ENCODE results near the gene CSNK2A2. TPM values are rescaled to one million over a fixed set of nuclear protein-coding genes. Genes with fewer than 3 reads are reported as not detected.

CSNK2A2 gene
- total and polyA plus RNA-seq, 2 donors (not counting 3 experiments of a cell fraction or from before 2014, with no cell fraction given), result 43.3 to 125 TPM

DNA sequence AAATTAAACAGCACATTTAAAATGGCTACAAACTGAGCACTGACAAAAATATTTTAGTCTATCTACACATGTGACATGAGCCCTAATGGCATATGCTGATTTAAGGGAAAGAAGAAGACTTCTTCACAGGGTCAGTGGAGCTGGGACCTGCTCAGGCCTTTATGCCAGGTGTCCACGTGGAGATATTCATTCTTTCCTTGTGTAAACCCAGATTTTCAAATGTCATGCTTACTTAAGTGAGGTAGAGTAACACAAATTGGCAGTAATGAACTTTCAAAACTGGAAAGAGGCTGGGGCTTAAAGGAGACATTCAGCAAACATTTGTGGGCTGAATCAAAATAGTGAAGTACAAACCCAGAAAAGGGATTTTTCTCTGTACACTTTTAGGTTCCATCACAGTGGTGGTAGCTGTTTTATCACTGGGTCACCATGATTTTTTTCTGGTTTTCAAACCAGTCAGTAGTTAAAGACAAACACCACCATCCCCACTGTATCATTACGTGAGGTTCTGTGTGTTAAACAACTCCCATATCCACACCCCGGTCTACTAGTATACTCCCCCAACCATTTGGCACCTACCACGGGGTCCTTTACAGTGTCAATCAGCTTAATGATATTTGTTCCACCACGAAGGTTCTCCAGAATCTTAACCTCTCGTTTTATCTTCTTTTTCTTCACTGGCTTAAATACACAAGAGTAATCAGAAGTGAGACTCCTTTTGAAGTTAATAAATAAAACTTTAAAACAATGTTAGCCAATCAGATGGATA, 11.5 kb downstream of the CSNK2A2 start:
- peaks cover 29 to 36% of the 10 kb centered on the region in 2 experiments for H3K36me3 ChIP-seq (ENCODE audit: control insufficient read depth in 2 of 2, extremely low read depth in 1 of 2, insufficient read depth in 2 of 2, low read length in 2 of 2)

More for the DNA sequence above, 11.5 kb downstream of the CSNK2A2 start:
- BruUV-seq (replicated peaks), result no TSS peak
- Histone ChIP-seq H3K27me3 (ENCODE audit: control insufficient read depth in 2 of 2, insufficient read depth in 2 of 2, low read length in 2 of 2) (no peaks in the 10 kb centered on the region), H3K4me3 (replicated peaks in 1 of 3; ENCODE audit: insufficient read depth in 1 of 3, low read depth in 1 of 3, low read length in 3 of 3) (no peak overlapping the region), H3K9me1 (replicated peaks; ENCODE audit: control insufficient read depth, extremely low read depth, insufficient read depth, low read length) (no peaks in the 10 kb centered on the region), H3K4me1 (ENCODE audit: control insufficient read depth, extremely low read depth, insufficient read depth, low read length) (peaks cover 14% of the 10 kb centered on the region), H2AFZ (ENCODE audit: low read depth, low read length) (no peak overlapping the region), H4K20me1 (replicated peaks; ENCODE audit: control insufficient read depth, extremely low read depth, insufficient read depth, low read length) (no peaks in the 10 kb centered on the region), H3K27ac (ENCODE audit: insufficient read depth, low read depth, low read length) (no peak overlapping the region), H3K9ac (replicated peaks; ENCODE audit: extremely low read depth, insufficient read depth, low read length) (no peak overlapping the region), H3K9me3 (replicated peaks; ENCODE audit: control insufficient read depth, insufficient read depth, low read length) (no peaks in the 10 kb centered on the region), H3K79me2 (ENCODE audit: control insufficient read depth, insufficient read depth, low read length) (peaks cover 30% of the 10 kb centered on the region), H3K4me2 (ENCODE audit: insufficient read depth, low read length) (no peak overlapping the region)
- TF ChIP-seq FOS (IDR thresholded peaks at IDR 0.05; ENCODE audit: borderline replicate concordance, insufficient read depth, low read length), result no peak
- TF ChIP-seq, protein P1, sequence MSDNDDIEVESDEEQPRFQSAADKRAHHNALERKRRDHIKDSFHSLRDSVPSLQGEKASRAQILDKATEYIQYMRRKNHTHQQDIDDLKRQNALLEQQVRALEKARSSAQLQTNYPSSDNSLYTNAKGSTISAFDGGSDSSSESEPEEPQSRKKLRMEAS (IDR thresholded peaks at IDR 0.05; ENCODE audit: insufficient read depth, insufficient read length), result no peak
- TF ChIP-seq GATA2 (IDR thresholded peaks at IDR 0.05; ENCODE audit: insufficient read depth, insufficient read length, low read depth, low read length), result no peak
- TF ChIP-seq EZH2 (IDR thresholded peaks at IDR 0.05; ENCODE audit: borderline replicate concordance, low read depth, low read length, severe bottlenecking), result no peak
- no peak for TF ChIP-seq POLR2A (IDR thresholded peaks at IDR 0.05; ENCODE audit: low read depth, low read length)
- no peak for TF ChIP-seq JUN (IDR thresholded peaks at IDR 0.05; ENCODE audit: borderline replicate concordance, insufficient read depth, insufficient read length, low read depth)
- TF ChIP-seq, protein P2, sequence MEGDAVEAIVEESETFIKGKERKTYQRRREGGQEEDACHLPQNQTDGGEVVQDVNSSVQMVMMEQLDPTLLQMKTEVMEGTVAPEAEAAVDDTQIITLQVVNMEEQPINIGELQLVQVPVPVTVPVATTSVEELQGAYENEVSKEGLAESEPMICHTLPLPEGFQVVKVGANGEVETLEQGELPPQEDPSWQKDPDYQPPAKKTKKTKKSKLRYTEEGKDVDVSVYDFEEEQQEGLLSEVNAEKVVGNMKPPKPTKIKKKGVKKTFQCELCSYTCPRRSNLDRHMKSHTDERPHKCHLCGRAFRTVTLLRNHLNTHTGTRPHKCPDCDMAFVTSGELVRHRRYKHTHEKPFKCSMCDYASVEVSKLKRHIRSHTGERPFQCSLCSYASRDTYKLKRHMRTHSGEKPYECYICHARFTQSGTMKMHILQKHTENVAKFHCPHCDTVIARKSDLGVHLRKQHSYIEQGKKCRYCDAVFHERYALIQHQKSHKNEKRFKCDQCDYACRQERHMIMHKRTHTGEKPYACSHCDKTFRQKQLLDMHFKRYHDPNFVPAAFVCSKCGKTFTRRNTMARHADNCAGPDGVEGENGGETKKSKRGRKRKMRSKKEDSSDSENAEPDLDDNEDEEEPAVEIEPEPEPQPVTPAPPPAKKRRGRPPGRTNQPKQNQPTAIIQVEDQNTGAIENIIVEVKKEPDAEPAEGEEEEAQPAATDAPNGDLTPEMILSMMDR (IDR thresholded peaks at IDR 0.05; ENCODE audit: extremely low read depth in 1 of 2, insufficient read depth in 1 of 2, low read depth in 1 of 2, low read length in 2 of 2), result no peak
- TF ChIP-seq POLR2AphosphoS5 (IDR thresholded peaks at IDR 0.05; ENCODE audit: insufficient read depth, low read depth, low read length), result no peak
- no peak for TF ChIP-seq MYC (IDR thresholded peaks at IDR 0.05; ENCODE audit: low read depth, low read length)
- ChIA-PET CTCF (interaction anchor here (0.8 to 1.4 kb wide), 2 partner anchors 19 to 279 kb away, joined by 3 read pairs; no protein-coding TSS in a partner anchor), POLR2A (no interaction called here)
- dilution Hi-C loops (cut with MboI; ENCODE audit: extremely low pct_ligation_motif_present, low sequenced_read_pairs) (no loop called here), intact Hi-C loops (cut with micrococcal nuclease) (no loop called here)
- FAIRE-seq (no peak), DNase-seq (ENCODE audit: low read depth, low spot score) (no peak)

Data from endothelial cell of umbilical vein (primary cell).